Fibroblast of skin of scalp (primary cell): ENCODE measurements around the gene E4F1.
"Not testable (repeated sequence)": the region's sequence is repeated elsewhere in the genome, so short reads cannot be mapped to it uniquely, and the experiment has no call there.

Experiments
- DNase-seq: peaks from one replicate; pipeline ENCODE4 v3.0.0-alpha.2; 2013

E4F1 gene

DNA sequence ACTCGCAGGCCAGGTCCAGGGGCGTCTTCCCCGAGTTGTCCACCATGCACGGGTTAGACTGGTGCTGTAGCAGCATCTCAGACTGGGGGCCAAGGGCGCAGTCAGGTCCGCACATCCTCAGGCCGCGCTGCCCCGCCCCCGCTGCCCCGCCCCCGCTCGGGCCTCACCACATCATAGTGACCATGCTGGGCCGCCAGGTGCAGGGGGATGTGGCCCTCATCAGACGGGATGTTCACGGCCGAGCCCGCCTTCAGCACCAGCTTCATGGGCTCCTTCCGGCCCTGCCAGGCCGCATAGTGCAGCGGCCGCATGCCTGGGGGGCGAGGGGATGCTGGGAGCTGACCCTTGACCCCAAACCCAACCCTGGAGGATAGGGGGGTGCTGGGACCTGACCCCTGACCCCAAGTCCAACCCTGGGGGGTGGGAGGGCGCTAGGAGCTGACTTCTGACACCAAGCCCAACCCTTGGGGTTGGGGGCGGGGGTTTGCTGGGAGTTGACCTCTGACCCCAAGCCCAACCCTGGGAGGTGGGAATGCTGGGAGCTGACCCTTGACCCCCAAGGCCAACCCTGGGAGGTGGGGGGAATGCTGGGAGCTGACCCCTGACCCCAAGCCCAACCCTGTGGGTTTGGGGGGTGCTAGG lies 34.0 kb upstream of the E4F1 start:
- no peak for DNase-seq

DNA sequence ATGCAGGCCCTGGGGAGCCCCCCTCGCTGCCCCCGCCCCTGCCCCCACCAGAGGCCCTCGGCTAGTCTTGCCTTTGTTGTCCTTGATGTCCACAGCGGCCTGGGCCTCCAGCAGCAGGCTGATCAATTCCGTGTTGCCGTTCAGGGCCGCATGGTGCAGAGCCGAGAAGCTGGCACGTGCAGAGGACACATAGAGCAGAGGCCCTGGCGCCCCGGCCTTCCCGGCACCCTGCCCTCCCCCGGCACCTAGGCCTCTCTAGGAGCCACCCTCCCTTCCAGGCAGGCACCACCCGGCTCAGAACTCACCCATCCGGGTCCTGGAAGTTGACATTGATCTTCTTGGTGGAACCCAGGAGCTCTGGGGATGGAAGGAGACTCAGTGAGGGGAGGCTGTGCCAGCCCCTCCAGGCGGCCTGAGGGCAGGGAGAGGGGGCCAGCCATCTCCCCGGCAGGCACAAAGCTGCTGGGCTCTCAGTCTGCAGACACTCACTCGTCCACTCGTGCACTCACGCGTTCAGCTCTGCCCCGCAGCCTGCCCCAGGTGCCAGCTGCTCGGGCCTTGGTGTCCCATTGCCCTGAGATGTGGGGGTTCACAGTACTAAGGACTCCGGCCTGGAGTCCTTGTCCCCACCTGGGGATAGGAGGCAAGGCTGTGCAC lies 33.3 kb upstream of the E4F1 start:
- no peak for DNase-seq

DNA sequence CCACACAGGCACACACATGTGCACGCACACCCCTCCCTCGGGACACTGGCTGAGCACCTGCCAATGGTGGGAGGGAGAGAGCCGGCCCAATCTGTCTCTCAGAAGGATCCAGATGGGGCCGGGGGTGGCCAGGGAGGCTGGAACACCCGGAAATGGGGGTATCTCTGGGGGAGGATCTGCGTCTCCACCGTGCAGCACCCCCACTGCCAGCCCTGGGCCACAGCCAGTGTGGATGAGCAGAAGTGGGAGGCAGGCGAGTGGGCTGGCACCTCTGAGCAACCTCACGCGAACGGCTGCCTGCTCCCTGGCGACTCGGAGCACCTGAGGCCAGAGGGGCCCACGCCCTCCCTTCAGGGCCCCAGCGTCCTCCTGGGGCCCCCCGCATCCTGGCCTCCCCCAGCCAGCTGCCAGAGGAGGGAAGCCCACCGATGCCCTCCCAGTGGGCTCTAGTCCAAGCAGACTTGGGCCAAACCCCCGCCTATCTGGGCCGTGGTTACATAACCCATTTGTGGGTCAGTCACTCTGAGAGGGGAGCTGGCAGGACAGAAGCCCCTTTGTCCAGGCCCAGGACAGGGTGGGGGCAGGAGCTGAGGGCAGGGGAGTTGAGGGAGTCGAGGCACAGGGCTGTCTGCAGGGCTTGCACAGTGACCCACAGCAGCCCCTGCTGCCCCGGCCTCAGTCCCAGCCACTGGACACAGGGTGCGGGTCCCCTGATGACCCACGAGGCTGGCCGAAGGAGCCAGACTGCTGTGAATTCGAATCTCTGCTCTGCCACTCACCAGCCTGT lies 32.5 kb upstream of the E4F1 start:
- DNase-seq, result no peak

DNA sequence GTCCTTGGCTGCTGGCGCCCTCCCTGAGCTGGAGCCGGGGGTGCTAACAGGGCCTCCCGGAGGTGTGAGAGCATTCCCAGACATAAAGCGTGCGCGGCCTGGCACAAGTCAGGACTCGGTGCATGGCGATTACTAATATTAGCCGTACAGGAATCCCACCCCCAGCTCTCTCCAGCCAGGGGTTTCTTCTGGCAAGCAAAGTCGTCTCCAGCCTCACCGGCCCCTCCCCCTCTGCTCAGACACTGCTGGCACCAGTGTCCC lies 32.0 kb upstream of the E4F1 start:
- no peak for DNase-seq

DNA sequence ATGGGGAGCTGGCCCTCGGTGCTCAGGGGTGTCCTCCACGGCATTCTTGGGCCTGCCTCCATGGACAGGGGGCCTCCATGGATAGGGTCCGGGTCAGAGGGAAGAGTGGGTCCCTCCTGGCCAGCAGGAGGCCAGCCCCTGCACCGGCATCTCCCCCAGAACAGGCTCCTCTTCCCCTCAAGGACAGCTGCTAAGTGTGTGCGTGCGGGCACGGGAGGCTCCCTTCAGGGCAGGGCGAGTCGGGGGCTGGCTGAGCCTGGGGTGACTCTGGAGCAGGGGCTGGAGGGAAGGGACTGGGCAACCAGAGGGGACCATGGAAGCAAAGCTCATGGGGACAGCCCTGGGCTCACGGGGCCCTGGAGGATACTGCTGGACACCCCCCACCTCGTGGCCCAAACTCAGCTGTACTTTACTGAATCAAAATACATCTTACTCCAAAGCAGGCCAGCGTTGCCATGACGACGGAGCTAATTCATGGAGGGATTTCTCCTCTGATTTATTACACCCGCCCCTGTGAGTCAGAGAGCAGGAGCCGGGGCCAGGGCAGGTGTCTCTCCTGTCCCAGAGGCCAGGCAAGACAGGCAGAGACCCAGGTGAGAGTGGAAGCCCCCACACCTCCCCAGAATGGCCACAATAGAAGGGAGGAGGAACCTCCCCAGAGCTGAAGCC lies 29.1 kb upstream of the E4F1 start:
- peak; percentile 38 for DNase-seq

DNA sequence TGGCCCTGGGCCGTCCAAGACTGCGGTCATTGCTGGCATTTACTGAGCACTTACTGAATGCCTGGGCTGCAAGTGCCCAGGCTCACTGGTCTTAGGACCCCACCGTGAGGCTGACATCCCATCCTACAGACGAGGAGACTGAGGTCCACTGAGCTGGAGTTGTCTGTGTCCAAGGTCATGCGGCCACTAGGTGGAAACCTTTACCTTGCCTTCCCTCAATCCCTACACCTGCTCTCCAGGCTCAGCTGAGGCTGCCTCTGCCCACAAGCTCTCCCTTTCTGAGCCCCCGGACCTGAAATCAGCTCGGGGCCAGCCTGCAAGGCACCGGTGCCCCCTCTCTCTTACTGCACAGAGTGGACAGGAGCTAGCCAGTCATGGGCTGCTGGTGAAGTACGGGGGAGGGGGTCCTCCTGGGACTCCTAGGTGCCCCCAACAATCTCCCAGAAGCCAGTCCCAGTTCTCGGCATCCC lies 28.5 kb upstream of the E4F1 start:
- DNase-seq, result peak; percentile 34

DNA sequence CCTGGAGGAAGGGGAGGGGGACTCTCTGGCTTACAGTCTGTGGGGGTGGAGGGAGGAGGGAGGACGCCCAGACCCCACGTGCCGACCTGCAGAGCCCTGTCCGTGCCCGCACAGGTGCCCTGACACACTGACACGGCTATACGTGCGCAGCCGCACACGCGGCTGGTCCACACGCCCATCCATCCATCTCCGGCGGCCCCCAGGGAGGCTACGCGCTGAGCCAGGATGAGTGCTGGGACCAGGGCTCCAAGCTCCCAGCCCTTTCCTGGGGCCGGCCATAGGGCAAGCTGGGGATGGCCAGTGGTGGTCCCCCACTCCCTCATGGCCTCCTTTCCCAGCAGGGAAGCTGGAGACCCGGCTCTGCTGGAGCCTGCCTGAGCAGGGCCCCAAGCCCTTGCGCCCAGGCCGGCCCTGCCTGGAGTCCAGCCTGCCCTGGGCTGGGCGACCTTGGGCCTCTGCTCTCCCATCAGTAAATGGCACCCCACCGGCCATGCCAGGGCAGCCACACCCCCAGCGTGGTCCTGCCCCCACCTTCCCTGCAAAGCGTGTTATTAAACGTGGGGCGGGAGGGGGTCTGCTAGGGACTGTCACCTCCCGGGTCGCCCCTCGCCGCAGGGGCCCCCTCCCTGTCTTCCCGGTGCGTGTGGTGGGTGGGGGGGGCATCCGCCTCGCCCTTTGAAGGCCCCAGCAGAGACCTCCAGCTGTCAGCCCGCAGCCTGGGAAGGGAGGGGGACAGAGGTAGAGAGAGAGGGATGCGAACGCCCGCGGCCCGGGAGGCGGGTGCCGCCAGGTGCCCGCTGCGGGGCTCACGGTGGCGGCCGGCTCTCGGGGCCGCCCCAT lies 27.8 kb upstream of the E4F1 start:
- DNase-seq, result no peak

DNA sequence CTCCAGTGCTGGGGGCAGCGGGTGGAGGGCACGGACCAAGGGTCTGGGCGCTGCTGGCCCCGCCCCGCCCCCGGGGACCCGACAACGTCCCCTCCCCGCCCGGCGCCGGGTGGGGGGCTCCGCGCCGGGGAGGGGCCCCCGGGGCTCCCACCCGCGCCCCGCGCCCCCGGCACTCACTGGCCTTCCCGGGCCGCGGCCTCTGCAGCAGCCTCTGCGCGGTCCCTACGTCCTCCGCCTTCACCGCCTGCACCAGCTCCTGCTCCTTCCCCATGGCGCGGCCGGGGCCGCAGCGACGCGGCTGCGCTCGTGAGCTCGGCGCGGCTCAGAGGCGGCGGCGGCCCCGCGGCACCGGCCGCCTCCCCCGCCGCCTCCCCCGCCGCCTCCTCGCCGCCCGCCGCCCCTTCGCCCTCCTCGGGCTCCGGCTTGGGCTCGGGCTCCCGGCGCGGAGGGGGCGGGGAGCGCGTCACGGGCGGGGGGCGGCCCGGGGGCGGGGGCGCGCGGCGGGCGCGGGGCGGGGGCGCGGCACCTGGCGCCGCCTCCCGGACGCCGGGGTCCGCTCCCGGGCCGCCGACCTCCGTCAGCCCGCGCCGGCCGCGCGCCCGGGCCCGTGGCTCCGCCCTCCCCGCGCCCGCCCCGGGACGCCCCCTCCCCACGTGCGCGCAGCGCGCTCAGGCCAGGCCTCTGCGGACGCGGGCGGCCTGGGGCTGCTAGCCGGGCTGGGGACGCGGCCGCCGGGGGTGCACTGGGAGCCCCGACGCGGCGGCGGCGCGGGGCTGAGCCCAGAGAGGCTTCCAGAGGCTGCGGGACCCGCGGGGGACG lies 27.0 kb upstream of the E4F1 start, which contains the start of gene CASKIN1:
TSS of gene CASKIN1 (minus strand) at position 444 of the 819 bp plus-strand sequence. CDS start at position 271, 173 bp downstream.
- DNase-seq, result no peak

DNA sequence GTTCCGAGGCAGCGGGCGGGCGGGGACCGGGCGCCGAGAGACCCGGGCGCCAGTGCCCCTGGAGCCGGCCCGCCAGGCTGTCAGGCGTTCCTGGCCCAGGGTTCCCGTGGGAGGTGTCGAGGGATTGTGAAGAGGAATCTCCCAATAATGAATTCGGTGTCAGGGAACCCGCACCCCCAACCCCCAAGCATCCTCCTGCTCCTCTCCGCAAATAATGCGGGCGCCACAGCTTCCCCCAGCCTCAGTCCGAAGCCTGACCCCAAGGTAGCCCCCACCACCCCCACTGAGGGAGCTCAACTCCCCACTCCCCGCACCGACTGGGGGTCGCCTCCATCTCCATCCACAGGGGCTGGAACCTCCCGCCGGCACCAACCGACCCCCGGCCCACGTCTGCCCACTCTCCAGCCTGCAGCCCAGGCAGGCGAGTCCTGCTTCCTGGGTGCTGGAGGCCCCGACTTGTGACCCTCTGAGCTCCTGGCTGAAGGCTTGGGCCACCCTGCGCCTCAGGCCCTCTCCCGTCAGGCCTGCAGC lies 26.3 kb upstream of the E4F1 start:
- no peak for DNase-seq

DNA sequence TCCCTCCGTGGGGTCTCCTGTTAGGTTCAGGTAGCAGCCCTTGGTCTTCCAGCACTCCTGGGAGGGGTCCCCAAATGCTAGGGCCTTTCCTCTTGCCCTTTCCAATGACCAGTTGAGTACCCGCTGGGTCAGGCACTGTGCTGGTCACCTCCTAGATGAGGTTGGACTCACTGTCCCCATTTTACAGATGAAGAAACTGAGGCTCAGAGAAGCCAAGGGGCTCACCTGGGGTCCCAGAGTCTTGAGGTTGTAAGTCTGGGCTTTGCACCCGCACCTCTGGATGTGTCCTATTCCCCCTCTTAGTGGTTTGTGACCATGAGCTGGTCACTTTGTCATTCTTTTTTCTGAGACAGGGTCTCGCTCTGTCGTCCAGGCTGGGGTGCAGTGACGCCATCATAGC lies 25.6 kb upstream of the E4F1 start:
- DNase-seq, result no peak

DNA sequence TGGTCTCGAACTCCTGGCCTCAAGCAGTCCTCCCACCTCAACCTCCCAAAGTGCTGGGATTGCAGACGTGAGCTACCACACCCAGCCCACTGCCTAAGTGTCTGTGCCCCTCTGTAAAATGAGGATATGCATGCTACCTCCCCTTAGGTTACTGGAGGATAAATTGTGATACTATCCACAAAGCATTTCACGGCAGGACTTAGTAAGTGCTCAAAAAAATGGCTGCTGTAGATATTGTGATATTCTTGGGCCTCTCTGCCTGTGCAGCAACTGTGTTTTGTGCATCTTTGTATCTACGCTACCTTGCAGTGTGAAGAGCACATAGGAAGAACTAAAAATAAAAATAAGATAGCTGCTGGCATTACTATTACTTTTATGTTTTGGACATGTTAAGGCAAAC lies 25.1 kb upstream of the E4F1 start:
- no peak for DNase-seq

DNA sequence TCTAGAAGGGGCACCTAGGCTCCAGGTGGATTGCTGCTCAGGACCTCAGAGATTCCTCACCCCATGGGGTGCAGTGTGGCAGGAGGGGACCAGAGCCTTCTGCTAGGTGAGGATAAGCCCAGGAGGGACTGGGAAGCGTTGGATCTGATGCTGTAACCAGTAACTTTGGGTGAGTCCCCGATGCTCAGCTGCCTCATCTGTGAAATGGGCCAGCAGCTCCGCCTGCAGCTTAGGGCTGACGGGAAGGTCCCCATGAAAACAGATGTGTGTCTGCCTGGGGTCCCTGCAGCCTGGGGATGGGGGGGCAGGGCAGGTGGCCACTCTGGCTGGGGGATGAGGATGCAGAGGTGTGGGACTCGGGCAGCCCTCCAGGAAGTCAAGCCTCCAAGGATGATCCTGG lies 24.3 kb upstream of the E4F1 start:
- DNase-seq, result no peak

DNA sequence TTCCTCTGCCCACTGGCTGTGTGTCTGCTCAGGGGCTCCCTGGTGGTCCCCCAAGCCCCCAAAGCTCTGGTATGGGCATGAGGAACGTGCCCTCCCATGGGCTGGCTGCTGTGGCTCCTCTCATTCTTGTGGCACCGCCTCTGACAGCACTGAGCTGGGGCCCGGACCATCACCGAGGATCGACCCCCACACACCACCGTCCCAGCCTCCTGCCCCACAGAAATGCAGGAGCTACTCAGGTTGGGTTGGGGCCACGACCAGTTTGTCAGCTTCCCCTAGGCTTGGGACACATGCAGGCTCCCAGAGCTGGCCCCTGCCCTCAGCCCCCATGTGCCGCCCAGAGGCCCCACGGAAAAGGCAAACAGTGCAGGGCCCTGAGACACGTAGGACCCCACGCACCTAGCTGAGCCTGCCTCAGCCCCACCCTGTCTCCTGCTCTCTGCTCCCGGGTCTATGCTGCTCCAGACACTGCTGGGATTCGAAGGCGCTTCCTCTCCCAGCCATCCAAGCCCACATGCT lies 23.7 kb upstream of the E4F1 start:
- no peak for DNase-seq

DNA sequence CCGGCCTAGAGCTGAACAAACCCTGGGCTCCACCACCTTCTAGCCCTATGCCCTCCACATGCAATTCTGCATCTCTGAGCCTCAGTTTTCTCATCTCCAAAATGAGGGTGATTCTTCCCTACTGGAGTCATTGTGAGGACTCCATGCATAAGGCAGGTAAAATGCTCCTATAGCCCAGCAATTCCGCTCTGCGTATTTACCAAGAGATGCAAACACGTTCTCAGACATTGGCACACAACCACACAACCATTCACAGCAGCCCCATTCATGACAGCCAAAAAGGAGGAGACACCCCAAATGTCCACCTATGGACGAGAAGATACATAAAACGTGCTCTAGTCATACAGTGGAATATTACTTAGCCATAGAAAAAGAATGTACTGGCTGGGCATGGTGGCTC lies 23.1 kb upstream of the E4F1 start:
- no peak for DNase-seq

DNA sequence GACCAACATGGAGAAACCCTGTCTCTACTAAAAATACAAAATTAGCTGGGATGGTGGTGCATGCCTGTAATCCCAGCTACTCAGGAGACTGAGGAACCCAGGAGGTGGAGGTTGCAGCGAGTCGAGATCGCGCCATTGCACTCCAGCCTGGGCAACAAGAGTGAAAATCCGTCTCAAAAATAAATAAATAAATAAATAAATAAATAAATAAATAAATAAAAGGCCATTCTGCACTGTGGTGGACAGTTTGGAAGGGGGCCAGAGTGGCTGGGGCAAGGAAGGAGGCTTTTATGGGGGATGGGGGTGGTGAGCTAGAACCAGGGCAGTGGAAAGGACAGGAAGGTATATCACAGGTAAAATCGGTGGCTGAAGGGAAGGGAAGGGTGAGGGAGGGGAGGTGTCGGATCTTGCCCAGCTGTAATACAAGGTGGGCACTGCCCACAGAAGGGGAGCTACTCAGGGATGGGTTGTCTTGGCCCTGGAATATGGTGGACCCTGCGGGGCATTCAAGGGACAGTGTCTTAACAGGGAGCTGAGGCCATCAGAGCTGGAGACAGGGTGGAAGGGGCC lies 20.2 kb upstream of the E4F1 start:
- not testable (repeated sequence) for DNase-seq

DNA sequence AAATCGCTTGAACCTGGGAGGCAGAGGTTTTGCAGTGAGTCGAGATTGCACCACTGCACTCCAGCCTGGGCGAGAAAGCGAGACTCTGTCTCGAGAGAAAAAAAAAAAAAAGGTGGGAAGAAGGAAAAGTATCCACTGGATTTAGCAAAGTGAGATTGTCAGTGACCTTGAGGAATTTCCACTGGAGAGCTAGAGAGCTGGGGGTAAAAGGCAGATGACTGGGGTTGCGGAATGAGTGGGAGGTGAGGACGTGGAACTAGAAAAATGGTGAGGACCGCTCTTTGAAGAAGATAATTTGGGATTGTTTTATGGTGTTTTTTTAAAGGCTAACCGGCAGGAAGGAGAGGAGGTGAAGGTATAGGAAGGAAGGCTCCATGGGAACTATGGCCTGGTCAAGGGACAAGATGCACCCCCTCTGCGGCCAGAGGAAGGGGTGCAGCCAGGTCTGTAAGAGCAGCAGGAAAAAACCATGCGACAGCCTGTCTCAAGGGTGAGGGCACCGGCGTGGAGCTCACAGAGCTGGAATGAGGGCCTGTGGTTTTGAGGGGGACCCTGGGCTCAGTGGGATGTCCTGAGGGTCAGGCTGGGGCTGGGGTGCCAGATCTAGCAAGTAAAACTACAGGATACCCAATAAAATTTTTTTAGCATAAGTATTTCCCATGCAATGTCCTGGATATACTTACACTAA lies 18.8 kb upstream of the E4F1 start:
- no peak for DNase-seq

DNA sequence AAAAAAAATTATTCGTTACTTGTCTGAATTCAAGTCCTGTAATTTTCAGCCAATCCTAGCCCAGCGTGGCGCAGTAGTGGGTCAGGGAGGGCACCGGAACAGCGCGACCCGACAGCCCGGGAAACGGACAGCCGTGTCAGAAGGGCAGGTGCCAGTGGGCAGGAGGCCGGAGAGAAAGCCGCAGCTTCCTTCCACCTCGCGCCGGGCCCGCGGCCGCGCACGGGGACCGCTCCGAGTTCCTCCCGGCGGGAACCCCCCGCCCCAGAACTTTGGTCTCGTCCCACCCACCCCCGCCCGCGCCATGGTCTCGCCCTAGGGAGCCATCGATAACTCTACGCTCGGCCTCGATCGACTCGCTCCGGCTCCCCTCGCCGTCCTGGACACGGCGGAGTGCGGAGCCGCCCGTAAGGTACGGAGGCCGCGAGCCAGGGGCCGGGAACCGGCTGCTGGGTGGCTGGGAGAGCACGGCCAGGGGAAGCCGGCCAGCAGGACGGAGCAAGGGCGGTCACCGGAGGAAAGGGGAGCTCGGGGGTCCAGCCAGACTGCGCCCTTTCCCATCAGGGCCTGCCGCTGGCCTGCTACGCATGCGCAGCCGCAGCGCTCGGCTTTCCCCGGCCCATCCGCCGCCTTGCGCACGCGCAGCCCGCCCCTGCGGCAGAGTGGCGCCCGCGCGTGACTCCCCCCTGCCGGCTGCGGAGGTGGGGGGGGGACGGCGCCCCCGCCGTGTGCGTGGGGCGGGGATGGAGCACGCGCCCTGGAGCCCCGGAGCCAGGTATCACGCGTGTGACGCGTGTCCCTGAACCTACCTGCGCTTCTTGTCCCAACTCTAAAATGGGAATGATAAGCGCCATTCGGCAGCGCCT lies 18.1 kb upstream of the E4F1 start, which contains the start of gene MLST8:
TSS of gene MLST8 (plus strand) at position 351 of the 863 bp plus-strand sequence. CDS start 632 bp downstream, outside the sequence.
- DNase-seq, result peak; percentile 87

DNA sequence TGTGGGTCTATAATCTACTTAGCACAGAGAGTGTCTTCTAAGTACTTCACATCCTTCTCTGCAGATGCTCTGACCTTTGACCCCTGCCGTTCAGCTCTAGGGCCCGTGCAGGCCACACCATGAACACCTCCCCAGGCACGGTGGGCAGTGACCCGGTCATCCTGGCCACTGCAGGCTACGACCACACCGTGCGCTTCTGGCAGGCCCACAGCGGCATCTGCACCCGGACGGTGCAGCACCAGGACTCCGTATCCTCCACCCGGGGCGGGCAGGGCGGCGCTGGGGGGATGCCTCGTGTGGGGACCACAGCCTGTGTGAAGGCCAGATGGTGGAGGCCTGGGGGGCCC lies 17.5 kb upstream of the E4F1 start:
- no peak for DNase-seq

DNA sequence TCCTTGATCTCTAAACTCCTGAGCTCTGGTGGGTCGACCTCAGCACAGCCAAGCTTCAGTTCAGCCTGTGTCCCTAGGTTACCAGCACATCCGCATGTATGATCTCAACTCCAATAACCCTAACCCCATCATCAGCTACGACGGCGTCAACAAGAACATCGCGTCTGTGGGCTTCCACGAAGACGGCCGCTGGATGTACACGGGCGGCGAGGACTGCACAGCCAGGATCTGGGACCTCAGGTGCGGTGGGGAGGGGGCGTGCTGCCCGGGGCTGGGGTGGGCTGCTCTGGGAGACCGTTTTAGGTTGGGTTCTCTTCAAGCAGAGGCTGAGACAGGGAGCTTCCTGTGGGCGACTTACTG lies 17.0 kb upstream of the E4F1 start:
- no peak for DNase-seq
